Measurements from ENCODE around the gene NEURL4.

- TF ChIP-seq RAD21 (conservative IDR thresholded peaks at IDR 0.05 in 1 of 2, IDR thresholded peaks at IDR 0.05 in 1 of 2), result no peak
- no peak for TF ChIP-seq CTCF (IDR thresholded peaks at IDR 0.05)
- TF ChIP-seq RCOR1 (IDR thresholded peaks at IDR 0.05; ENCODE audit: low read depth, low read length), result no peak
- no peak for TF ChIP-seq USF2 (IDR thresholded peaks at IDR 0.05)
Measured at GRCh38 chr17:7313890-7314718, 15.0 kb downstream of the NEURL4 start.
